GM06990 (cell line): ENCODE data around the gene CAB39L.

Experiments used
- DNase-seq: peaks from one replicate; pipeline ENCODE4 v3.0.0-alpha.2; 2011; ENCODE audit not compliant: insufficient read length; ENCODE audit errors: extremely low read depth
- H3K27me3 ChIP-seq: replicated peaks from 2 replicates; pipeline ENCODE4 v1.6.0; 2011; ENCODE audit warnings: low read length; ENCODE audit not compliant: control insufficient read depth, insufficient read depth
- H3K36me3 ChIP-seq: 2 replicates; pipeline ENCODE4 v1.5.1; 2011; ENCODE audit warnings: low read length; ENCODE audit not compliant: control insufficient read depth, insufficient read depth
- H3K4me3 ChIP-seq: replicated peaks from 2 replicates; pipeline ENCODE4 v1.5.1; 2011; ENCODE audit warnings: low read depth, mild to moderate bottlenecking, control low read depth, low read length
- TF ChIP-seq, protein P1 (sequence below): IDR thresholded peaks from 2 replicates; pipeline ENCODE4 v1.5.1; 2011; ENCODE audit warnings: low read length, control low read depth, mild to moderate bottlenecking, inconsistent platforms; ENCODE audit not compliant: insufficient read depth, poor library complexity, severe bottlenecking

Gene CAB39L

GRCh38 chr13:49308921-49309408, 134.9 kb downstream of the CAB39L start:
- TF ChIP-seq, protein P1, sequence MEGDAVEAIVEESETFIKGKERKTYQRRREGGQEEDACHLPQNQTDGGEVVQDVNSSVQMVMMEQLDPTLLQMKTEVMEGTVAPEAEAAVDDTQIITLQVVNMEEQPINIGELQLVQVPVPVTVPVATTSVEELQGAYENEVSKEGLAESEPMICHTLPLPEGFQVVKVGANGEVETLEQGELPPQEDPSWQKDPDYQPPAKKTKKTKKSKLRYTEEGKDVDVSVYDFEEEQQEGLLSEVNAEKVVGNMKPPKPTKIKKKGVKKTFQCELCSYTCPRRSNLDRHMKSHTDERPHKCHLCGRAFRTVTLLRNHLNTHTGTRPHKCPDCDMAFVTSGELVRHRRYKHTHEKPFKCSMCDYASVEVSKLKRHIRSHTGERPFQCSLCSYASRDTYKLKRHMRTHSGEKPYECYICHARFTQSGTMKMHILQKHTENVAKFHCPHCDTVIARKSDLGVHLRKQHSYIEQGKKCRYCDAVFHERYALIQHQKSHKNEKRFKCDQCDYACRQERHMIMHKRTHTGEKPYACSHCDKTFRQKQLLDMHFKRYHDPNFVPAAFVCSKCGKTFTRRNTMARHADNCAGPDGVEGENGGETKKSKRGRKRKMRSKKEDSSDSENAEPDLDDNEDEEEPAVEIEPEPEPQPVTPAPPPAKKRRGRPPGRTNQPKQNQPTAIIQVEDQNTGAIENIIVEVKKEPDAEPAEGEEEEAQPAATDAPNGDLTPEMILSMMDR: no peak
- H3K36me3 ChIP-seq: no peaks in the 10 kb centered on the region; the same call in 1 of the 2 replicates
- H3K4me3 ChIP-seq: no peak overlapping the region
- H3K27me3 ChIP-seq: no peaks in the 10 kb centered on the region
- DNase-seq: no peak

- H3K27me3 ChIP-seq: no peaks in the 10 kb centered on the region
- TF ChIP-seq, protein P1: no peak
- no peak overlapping the region for H3K4me3 ChIP-seq
- DNase-seq: no peak
- no peaks in the 10 kb centered on the region; the same call in 1 of the 2 replicates for H3K36me3 ChIP-seq
These were observed 135.6 kb downstream of the CAB39L start for GRCh38 chr13:49308097-49308875.

GRCh38 chr13:49307365-49307764, 136.5 kb downstream of the CAB39L start:
- H3K36me3 ChIP-seq: no peaks in the 10 kb centered on the region; the same call in 1 of the 2 replicates
- TF ChIP-seq, protein P1: no peak
- H3K27me3 ChIP-seq: no peaks in the 10 kb centered on the region
- H3K4me3 ChIP-seq: no peak overlapping the region
- DNase-seq: no peak

- TF ChIP-seq, protein P1: no peak
- Histone ChIP-seq H3K27me3 (no peaks in the 10 kb centered on the region), H3K36me3 (no peaks in the 10 kb centered on the region; the same call in 1 of the 2 replicates), H3K4me3 (no peak overlapping the region)
- DNase-seq: no peak
These were observed 138.0 kb downstream of the CAB39L start for GRCh38 chr13:49305792-49306425.

GRCh38 chr13:49304763-49305700, 138.8 kb downstream of the CAB39L start:
- DNase-seq: no peak
- H3K36me3 ChIP-seq: no peaks in the 10 kb centered on the region
- H3K4me3 ChIP-seq: no peak overlapping the region
- H3K27me3 ChIP-seq: no peaks in the 10 kb centered on the region
- TF ChIP-seq, protein P1: no peak
